ENCODE results near the gene SIGLEC9.

SIGLEC9 gene

DNA sequence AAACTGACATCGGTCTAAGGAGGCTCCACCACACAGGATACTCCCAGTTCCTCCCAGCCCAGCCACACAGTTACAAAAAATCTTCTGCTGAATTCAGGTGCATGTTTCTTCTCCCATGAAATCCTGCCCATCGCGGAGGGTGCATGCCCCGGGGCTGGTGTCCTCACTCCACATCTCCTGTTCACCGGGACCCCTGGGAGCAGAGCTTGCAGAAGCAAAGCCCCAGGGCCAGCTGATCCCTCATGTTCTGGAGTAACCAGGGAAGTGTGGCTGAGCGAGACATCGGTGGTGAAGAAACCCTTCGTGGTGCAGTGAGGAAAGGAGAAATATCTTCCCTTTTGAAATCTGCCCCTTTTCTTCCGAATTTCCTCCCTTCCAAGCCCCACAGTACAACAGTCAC lies 904 bp upstream of the SIGLEC9 start:
- Histone ChIP-seq H3K36me3 (ENCODE audit: control insufficient read depth, insufficient read depth, low read length) (no peaks in the 10 kb centered on the region), H3K4me3 (ENCODE audit: low read depth, low read length) (no peak overlapping the region), H3K9ac (ENCODE audit: low read depth, low read length) (no peak overlapping the region), H3K4me1 (ENCODE audit: control insufficient read depth, insufficient read depth, low read length) (no peaks in the 10 kb centered on the region), H3K9me3 (ENCODE audit: control insufficient read depth, insufficient read depth, low read length) (no peaks in the 10 kb centered on the region), H3K27ac (ENCODE audit: low read depth, low read length) (no peak overlapping the region), H3K27me3 (ENCODE audit: control insufficient read depth, insufficient read depth, low read length) (no peaks in the 10 kb centered on the region)

DNA sequence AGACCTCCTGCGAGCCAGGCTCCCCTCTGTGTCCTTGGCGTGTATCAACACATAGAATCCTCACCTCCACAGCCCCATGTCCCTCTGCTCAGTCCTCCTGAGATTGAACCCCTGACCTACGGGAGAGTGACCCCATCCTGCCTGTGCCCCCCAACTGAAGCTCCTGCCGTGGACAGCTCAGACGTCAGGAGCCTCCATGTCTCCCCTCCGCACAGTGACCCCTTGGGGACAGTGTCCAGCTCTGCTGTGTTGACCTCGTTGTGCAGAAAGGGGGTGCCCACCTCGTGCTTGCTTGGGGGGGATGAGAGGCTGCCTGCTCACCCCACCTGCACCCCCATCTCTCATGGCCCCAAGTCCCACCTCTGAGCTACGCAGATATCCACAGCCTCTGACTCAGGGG lies 490 bp upstream of the SIGLEC9 start:
- no peak overlapping the region for H3K9ac ChIP-seq (ENCODE audit: low read depth, low read length)
- no peak overlapping the region for H3K27ac ChIP-seq (ENCODE audit: low read depth, low read length)
- H3K36me3 ChIP-seq (ENCODE audit: control insufficient read depth, insufficient read depth, low read length) = no peaks in the 10 kb centered on the region
- H3K4me3 ChIP-seq (ENCODE audit: low read depth, low read length) = no peak overlapping the region
- H3K4me1 ChIP-seq (ENCODE audit: control insufficient read depth, insufficient read depth, low read length) = no peaks in the 10 kb centered on the region
- no peaks in the 10 kb centered on the region for H3K27me3 ChIP-seq (ENCODE audit: control insufficient read depth, insufficient read depth, low read length)
- no peaks in the 10 kb centered on the region for H3K9me3 ChIP-seq (ENCODE audit: control insufficient read depth, insufficient read depth, low read length)

DNA sequence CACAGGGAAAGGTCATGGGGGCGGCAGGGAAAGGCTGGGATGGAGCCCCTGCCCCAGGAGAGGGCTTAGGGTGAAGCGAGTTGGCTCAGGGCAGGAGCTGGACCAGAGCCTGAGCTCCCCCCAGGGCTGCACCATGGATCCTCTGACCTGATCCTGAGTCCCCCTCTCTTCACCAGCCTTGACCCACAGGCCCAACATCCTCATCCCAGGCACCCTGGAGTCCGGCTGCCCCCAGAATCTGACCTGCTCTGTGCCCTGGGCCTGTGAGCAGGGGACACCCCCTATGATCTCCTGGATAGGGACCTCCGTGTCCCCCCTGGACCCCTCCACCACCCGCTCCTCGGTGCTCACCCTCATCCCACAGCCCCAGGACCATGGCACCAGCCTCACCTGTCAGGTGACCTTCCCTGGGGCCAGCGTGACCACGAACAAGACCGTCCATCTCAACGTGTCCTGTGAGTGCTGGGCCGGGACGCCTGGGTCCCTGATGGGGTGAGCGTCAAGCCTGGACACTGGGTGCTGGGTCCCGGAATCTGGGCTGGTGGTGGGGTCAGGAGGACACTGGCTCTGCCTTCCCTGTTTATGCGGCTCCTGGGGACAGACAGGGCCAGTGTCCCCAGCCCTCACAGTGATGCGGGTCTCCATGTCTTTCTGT lies 842 bp downstream of the SIGLEC9 start:
- no peak overlapping the region for H3K4me3 ChIP-seq (ENCODE audit: low read depth, low read length)

DNA sequence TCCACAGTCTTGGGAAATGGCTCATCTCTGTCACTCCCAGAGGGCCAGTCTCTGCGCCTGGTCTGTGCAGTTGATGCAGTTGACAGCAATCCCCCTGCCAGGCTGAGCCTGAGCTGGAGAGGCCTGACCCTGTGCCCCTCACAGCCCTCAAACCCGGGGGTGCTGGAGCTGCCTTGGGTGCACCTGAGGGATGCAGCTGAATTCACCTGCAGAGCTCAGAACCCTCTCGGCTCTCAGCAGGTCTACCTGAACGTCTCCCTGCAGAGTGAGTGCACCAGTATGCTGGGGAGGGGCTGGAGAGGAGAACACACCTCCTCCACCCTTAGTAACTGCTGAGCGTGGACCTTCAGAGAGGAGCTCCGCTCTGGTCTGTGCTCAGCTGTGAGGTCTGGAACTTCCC lies 2.3 kb downstream of the SIGLEC9 start:
- H3K27ac ChIP-seq (ENCODE audit: low read depth, low read length) = no peak overlapping the region
- no peaks in the 10 kb centered on the region for H3K9me3 ChIP-seq (ENCODE audit: control insufficient read depth, insufficient read depth, low read length)
- H3K4me3 ChIP-seq (ENCODE audit: low read depth, low read length) = no peak overlapping the region
- H3K36me3 ChIP-seq (ENCODE audit: control insufficient read depth, insufficient read depth, low read length) = no peaks in the 10 kb centered on the region
- no peaks in the 10 kb centered on the region; the same call in 1 of the 2 replicates for H3K27me3 ChIP-seq (ENCODE audit: control insufficient read depth, insufficient read depth, low read length)
- H3K9ac ChIP-seq (ENCODE audit: low read depth, low read length) = no peak overlapping the region
- no peaks in the 10 kb centered on the region for H3K4me1 ChIP-seq (ENCODE audit: control insufficient read depth, insufficient read depth, low read length)

More for the DNA sequence above, 842 bp downstream of the SIGLEC9 start:
- Histone ChIP-seq H3K9ac (ENCODE audit: low read depth, low read length) (no peak overlapping the region), H3K4me1 (ENCODE audit: control insufficient read depth, insufficient read depth, low read length) (no peaks in the 10 kb centered on the region), H3K9me3 (ENCODE audit: control insufficient read depth, insufficient read depth, low read length) (no peaks in the 10 kb centered on the region), H3K36me3 (ENCODE audit: control insufficient read depth, insufficient read depth, low read length) (no peaks in the 10 kb centered on the region), H3K27me3 (ENCODE audit: control insufficient read depth, insufficient read depth, low read length) (no peaks in the 10 kb centered on the region; the same call in 1 of the 2 replicates), H3K27ac (ENCODE audit: low read depth, low read length) (no peak overlapping the region)

DNA sequence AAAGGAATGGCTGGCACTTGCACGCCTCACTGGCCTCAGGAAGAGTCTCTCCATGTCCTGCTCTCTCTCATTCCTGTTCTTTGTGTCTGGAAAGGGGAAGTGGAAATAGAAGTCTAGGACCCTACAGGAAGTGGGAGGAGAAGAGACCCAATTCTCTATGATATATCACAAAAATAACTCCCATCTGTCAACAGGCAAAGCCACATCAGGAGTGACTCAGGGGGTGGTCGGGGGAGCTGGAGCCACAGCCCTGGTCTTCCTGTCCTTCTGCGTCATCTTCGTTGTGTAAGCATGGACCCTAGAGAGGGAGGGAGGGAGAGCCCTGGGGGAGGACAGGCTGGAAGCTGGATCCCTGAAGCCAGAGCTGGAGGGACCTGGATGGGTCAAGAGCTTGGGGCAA lies 3.0 kb downstream of the SIGLEC9 start:
- Histone ChIP-seq H3K9me3 (ENCODE audit: control insufficient read depth, insufficient read depth, low read length) (no peaks in the 10 kb centered on the region), H3K27ac (ENCODE audit: low read depth, low read length) (no peak overlapping the region), H3K27me3 (ENCODE audit: control insufficient read depth, insufficient read depth, low read length) (no peaks in the 10 kb centered on the region; the same call in 1 of the 2 replicates), H3K36me3 (ENCODE audit: control insufficient read depth, insufficient read depth, low read length) (no peaks in the 10 kb centered on the region), H3K4me1 (ENCODE audit: control insufficient read depth, insufficient read depth, low read length) (no peaks in the 10 kb centered on the region), H3K9ac (ENCODE audit: low read depth, low read length) (no peak overlapping the region), H3K4me3 (ENCODE audit: low read depth, low read length) (no peak overlapping the region)

DNA sequence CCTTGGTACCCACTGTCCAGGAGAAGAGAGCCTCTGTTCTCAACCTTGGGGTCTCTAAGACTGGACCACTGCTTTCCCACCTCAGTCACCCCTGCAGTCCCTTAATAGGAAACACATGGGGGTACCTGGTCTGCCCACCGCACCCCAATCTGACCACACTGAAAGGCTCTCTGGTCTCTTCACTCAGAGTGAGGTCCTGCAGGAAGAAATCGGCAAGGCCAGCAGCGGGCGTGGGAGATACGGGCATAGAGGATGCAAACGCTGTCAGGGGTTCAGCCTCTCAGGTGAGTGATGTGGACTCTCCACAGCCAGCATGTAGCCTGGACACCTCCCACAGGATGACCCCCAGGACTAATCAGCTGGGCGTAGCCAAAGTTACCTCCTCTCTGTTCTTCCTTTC lies 3.5 kb downstream of the SIGLEC9 start:
- H3K36me3 ChIP-seq (ENCODE audit: control insufficient read depth, insufficient read depth, low read length) = no peaks in the 10 kb centered on the region

DNA sequence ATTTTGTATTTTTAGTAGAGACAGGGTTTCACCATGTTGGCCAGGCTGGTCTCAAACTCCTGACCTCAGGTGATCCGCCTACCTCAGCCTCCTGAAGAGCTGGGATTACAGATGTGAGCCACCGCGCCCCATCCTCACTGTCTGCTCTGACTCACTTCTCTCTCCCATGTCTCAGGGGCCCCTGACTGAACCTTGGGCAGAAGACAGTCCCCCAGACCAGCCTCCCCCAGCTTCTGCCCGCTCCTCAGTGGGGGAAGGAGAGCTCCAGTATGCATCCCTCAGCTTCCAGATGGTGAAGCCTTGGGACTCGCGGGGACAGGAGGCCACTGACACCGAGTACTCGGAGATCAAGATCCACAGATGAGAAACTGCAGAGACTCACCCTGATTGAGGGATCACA lies 5.0 kb downstream of the SIGLEC9 start:
- no peak overlapping the region for H3K4me3 ChIP-seq (ENCODE audit: low read depth, low read length)
- H3K36me3 ChIP-seq (ENCODE audit: control insufficient read depth, insufficient read depth, low read length) = no peaks in the 10 kb centered on the region
- no peaks in the 10 kb centered on the region for H3K9me3 ChIP-seq (ENCODE audit: control insufficient read depth, insufficient read depth, low read length)
- no peak overlapping the region for H3K27ac ChIP-seq (ENCODE audit: low read depth, low read length)
- H3K27me3 ChIP-seq (ENCODE audit: control insufficient read depth, insufficient read depth, low read length) = no peaks in the 10 kb centered on the region; the same call in 1 of the 2 replicates
- no peak overlapping the region for H3K9ac ChIP-seq (ENCODE audit: low read depth, low read length)
- H3K4me1 ChIP-seq (ENCODE audit: control insufficient read depth, insufficient read depth, low read length) = no peaks in the 10 kb centered on the region

More for the DNA sequence above, 3.5 kb downstream of the SIGLEC9 start:
- H3K9ac ChIP-seq (ENCODE audit: low read depth, low read length) = no peak overlapping the region
- no peak overlapping the region for H3K27ac ChIP-seq (ENCODE audit: low read depth, low read length)
- no peaks in the 10 kb centered on the region for H3K4me1 ChIP-seq (ENCODE audit: control insufficient read depth, insufficient read depth, low read length)
- no peak overlapping the region for H3K4me3 ChIP-seq (ENCODE audit: low read depth, low read length)
- no peaks in the 10 kb centered on the region for H3K9me3 ChIP-seq (ENCODE audit: control insufficient read depth, insufficient read depth, low read length)
- H3K27me3 ChIP-seq (ENCODE audit: control insufficient read depth, insufficient read depth, low read length) = no peaks in the 10 kb centered on the region; the same call in 1 of the 2 replicates

DNA sequence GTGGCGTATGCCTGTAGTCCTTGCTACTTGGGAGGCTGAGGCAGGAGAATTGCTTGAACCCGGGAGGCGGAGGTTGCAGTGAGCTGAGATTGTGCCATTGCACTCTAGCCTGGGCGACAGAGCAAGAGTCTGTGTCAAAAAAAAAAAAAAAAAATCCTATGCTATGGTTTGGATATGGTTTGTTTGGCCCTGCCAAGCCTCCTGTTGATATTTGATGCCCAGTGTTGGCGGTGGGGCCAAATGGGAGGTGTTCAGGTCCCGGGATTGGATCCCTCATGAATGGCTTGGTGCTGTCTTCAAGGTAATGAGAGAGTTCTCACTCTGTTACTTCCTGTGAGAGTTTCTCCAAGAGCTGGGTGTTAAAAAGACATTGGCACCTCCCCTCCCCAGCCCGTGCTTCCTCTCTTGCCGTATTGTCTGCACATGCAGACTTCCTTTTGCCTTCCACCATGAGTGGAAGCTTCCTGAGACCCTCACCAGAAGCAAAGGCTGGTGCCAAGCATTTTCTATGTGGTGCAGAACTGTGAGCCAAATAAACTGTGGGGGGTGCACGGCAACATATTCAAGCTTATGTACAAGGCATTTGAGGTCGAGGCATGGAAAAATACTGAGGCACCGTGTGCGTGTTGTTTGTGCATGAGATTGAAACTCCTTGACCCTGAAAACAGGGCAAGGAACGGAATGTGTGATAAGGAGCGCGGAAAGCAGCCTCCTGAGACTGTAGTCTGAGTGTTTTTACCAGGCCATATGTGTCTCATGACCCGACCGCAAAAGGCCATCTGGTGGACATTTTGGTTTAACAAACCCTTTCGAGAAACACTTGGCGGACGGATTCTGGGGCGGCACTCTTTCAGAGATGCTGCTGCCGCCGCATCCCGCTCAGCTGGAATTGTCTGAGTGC lies 7.3 kb downstream of the SIGLEC9 start:
- Histone ChIP-seq H3K9ac (ENCODE audit: low read depth, low read length) (no peak overlapping the region), H3K4me1 (ENCODE audit: control insufficient read depth, insufficient read depth, low read length) (no peaks in the 10 kb centered on the region), H3K36me3 (ENCODE audit: control insufficient read depth, insufficient read depth, low read length) (no peaks in the 10 kb centered on the region), H3K9me3 (ENCODE audit: control insufficient read depth, insufficient read depth, low read length) (no peaks in the 10 kb centered on the region), H3K27me3 (ENCODE audit: control insufficient read depth, insufficient read depth, low read length) (no peaks in the 10 kb centered on the region; the same call in 1 of the 2 replicates), H3K4me3 (ENCODE audit: low read depth, low read length) (no peak overlapping the region), H3K27ac (ENCODE audit: low read depth, low read length) (no peak overlapping the region)

DNA sequence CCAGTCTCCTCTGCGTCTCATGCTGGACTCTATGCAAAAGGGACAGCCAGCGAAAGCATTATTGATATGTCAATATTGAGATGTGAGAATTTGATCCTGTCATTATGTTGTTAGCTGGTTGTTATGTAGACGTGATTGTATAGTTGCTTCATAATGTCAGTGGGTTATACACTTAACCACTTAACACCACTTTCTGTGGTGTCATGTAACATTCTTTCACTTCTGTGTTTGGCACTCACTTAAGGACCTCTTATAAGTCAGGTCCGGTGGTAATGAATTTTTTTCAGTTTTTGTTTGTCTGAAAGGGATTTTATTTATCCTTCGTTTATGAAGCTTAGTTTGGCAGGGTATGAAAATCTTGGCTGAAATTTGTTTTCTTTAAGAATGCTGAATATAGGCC lies 10.3 kb downstream of the SIGLEC9 start:
- Histone ChIP-seq H3K27ac (ENCODE audit: low read depth, low read length) (no peak overlapping the region), H3K4me1 (ENCODE audit: control insufficient read depth, insufficient read depth, low read length) (no peaks in the 10 kb centered on the region), H3K9ac (ENCODE audit: low read depth, low read length) (no peak overlapping the region), H3K9me3 (ENCODE audit: control insufficient read depth, insufficient read depth, low read length) (no peaks in the 10 kb centered on the region), H3K36me3 (ENCODE audit: control insufficient read depth, insufficient read depth, low read length) (no peaks in the 10 kb centered on the region), H3K4me3 (ENCODE audit: low read depth, low read length) (no peak overlapping the region), H3K27me3 (ENCODE audit: control insufficient read depth, insufficient read depth, low read length) (no peaks in the 10 kb centered on the region; the same call in 1 of the 2 replicates)

DNA sequence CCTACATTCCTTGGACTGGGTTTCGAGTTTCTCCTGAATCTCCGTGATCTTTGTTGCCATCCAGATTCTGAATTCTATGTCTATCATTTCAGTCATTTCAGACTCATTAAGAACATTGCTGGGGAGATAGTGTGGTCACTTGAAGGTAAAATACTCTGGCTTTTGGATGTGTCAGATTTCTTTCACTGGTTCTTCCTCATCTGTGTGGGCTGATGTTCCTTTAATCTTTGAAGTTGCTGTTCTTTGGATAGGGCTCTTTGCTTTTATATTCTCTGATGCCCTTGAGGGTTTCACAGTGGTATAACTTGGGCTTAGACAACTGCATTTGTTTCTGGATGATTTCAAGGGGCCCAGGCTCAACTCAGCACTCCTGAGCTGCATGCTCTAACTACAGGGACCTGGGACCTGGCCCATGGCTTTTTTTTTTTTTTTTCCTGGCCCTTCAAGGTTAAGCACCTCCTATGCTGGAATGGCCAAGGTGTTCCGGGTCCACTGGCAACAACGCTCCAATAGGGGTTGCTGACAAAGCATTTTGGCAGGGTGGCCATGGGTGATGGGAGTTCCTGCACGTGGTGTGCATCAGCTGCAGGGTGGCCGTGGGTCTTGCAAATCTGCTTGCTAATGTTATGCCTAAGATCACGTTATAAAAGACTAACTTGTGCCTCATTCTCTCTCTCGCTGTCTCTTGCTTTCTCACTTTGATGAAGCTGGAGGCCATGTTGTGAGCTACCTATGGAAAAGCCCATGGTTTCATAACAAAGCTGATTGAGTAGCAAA lies 11.5 kb downstream of the SIGLEC9 start:
- Histone ChIP-seq H3K27ac (ENCODE audit: low read depth, low read length) (no peak overlapping the region), H3K9ac (ENCODE audit: low read depth, low read length) (no peak overlapping the region), H3K36me3 (ENCODE audit: control insufficient read depth, insufficient read depth, low read length) (no peaks in the 10 kb centered on the region), H3K27me3 (ENCODE audit: control insufficient read depth, insufficient read depth, low read length) (no peaks in the 10 kb centered on the region), H3K4me3 (ENCODE audit: low read depth, low read length) (no peak overlapping the region), H3K4me1 (ENCODE audit: control insufficient read depth, insufficient read depth, low read length) (peaks cover 6% of the 10 kb centered on the region), H3K9me3 (ENCODE audit: control insufficient read depth, insufficient read depth, low read length) (no peaks in the 10 kb centered on the region)
